H1 (cell line): Measurements from ENCODE around the gene YPEL2. TPM values are rescaled to one million over a fixed set of nuclear protein-coding genes. Genes with fewer than 3 reads are reported as not detected.

Source experiments
- CTCF ChIA-PET: fragments of 300-600 bp; sonication (Branson Sonifier 250); formaldehyde crosslinking; loops from one replicate; lab custom pipeline; 2021; ENCODE audit not compliant: partially characterized antibody; lab: Charles Lee
- POLR2A ChIA-PET: fragments of 300-600 bp; sonication (Branson Sonifier 250); formaldehyde crosslinking; loops from one replicate; lab custom pipeline; 2021; ENCODE audit warnings: inconsistent platforms; ENCODE audit not compliant: partially characterized antibody; lab: Charles Lee
- DNase-seq, 2 experiments: peaks; one replicate each; pipeline versions ENCODE4 v3.0.0 to v3.0.0-alpha.2; 2010 to 2022; ENCODE audit warnings: low spot score in 2 of 2, low read depth in 1 of 2, mixed read lengths in 1 of 2
- FAIRE-seq: peaks from 2 replicates; lab custom pipeline; 2011; peaks lifted over from hg19 to GRCh38; lab: Jason Lieb, UNC
- H2AFZ ChIP-seq: 2 replicates; pipeline ENCODE4 v1.8.1; 2012; ENCODE audit warnings: low read length, inconsistent platforms
- H2AK5ac ChIP-seq: 2 replicates; pipeline ENCODE4 v1.6.1; 2013; ENCODE audit warnings: low read depth, low read length
- H2BK120ac ChIP-seq: replicated peaks from 2 replicates; pipeline ENCODE3; 2013; ENCODE audit warnings: low read depth, low read length, inconsistent platforms
- H2BK12ac ChIP-seq: 2 replicates; pipeline ENCODE4 v1.6.1; 2013; ENCODE audit warnings: low read depth, low read length
- H2BK15ac ChIP-seq: 2 replicates; pipeline ENCODE4 v1.6.1; 2013; ENCODE audit warnings: low read length
- H2BK20ac ChIP-seq: 2 replicates; pipeline ENCODE4 v1.6.1; 2013; ENCODE audit warnings: low read length
- H2BK5ac ChIP-seq: 2 replicates; pipeline ENCODE4 v1.6.1; 2013; ENCODE audit warnings: low read depth, low read length
- H3K14ac ChIP-seq: 2 replicates; pipeline ENCODE4 v1.6.1; 2013; ENCODE audit warnings: inconsistent platforms; ENCODE audit not compliant: insufficient read length
- H3K18ac ChIP-seq: 2 replicates; pipeline ENCODE4 v1.6.1; 2013; ENCODE audit warnings: low read length; ENCODE audit errors: extremely low read depth
- H3K23ac ChIP-seq: 2 replicates; pipeline ENCODE4 v1.6.1; 2013; ENCODE audit warnings: inconsistent platforms; ENCODE audit not compliant: insufficient read length
- H3K23me2 ChIP-seq: 2 replicates; pipeline ENCODE4 v1.6.1; 2013; ENCODE audit warnings: low read depth, low read length
- H3K27ac ChIP-seq: 2 replicates; pipeline ENCODE4 v1.6.1; 2011; ENCODE audit warnings: low read depth, low read length, inconsistent platforms
- H3K27me3 ChIP-seq, 4 experiments: replicated peaks in 1 of 4; 1 replicate in 1 of 4; 2 replicates in 3 of 4; pipeline versions ENCODE4 v1.6.1 to v1.8.1; 2011 to 2013; ENCODE audit warnings: low read length in 3 of 4, mild to moderate bottlenecking in 3 of 4, inconsistent platforms in 2 of 4, mixed read lengths in 2 of 4, moderate library complexity in 1 of 4; ENCODE audit not compliant: control insufficient read depth in 3 of 4, insufficient read depth in 3 of 4; ENCODE audit errors: extremely low read depth in 1 of 4
- H3K36me3 ChIP-seq, 4 experiments: 2 replicates each; pipeline versions ENCODE4 v1.6.1 to v1.8.1; 2011 to 2013; ENCODE audit warnings: mild to moderate bottlenecking in 4 of 4, low read length in 3 of 4, moderate library complexity in 2 of 4, control low read depth in 1 of 4, inconsistent platforms in 1 of 4; ENCODE audit not compliant: insufficient read depth in 4 of 4, control insufficient read depth in 2 of 4
- H3K4ac ChIP-seq: replicated peaks from 2 replicates; pipeline ENCODE3; 2013; ENCODE audit warnings: low read length, low read depth, mixed read lengths, inconsistent platforms; ENCODE audit not compliant: insufficient read length
- H3K4me1 ChIP-seq, 4 experiments: replicated peaks in 1 of 4; 1 replicate in 1 of 4; 2 replicates in 3 of 4; pipeline versions ENCODE4 v1.6.1 to v1.8.1; 2011 to 2013; ENCODE audit warnings: low read length in 3 of 4, inconsistent platforms in 2 of 4, mixed read lengths in 1 of 4; ENCODE audit not compliant: insufficient read depth in 4 of 4, control insufficient read depth in 3 of 4
- H3K4me2 ChIP-seq, 2 experiments: 2 replicates each; pipeline versions ENCODE4 v1.6.1 to v1.8.1; 2011 to 2013; ENCODE audit warnings: low read depth in 2 of 2, low read length in 2 of 2, control low read depth in 1 of 2, inconsistent platforms in 1 of 2, mild to moderate bottlenecking in 1 of 2; ENCODE audit not compliant: insufficient read depth in 1 of 2
- H3K4me3 ChIP-seq, 4 experiments: fragments of 200-600, 300-600 bp in 1 of 4; sonication (generic), shearing (Covaris generic), sonication (Bioruptor Twin) in 1 of 4; 2 replicates each; pipeline versions ENCODE4 v1.5.1 to v1.8.1; 2011 to 2016; ENCODE audit warnings: low read length in 4 of 4, low read depth in 3 of 4, control low read depth in 2 of 4, inconsistent platforms in 2 of 4, mild to moderate bottlenecking in 2 of 4, mixed read lengths in 1 of 4, moderate library complexity in 1 of 4; ENCODE audit not compliant: insufficient read depth in 2 of 4; ENCODE audit errors: extremely low read depth in 1 of 4
- H3K56ac ChIP-seq: replicated peaks from 2 replicates; pipeline ENCODE3; 2013; ENCODE audit warnings: low read depth, mild to moderate bottlenecking, mixed read lengths, low read length, inconsistent platforms; ENCODE audit not compliant: insufficient read length
- H3K79me1 ChIP-seq: 2 replicates; pipeline ENCODE4 v1.6.1; 2013; ENCODE audit warnings: low read depth, low read length, control low read depth
- H3K79me2 ChIP-seq, 2 experiments: 2 replicates each; pipeline versions ENCODE4 v1.6.1 to v1.8.1; 2012 to 2013; ENCODE audit warnings: low read length in 2 of 2, mild to moderate bottlenecking in 2 of 2, inconsistent platforms in 1 of 2; ENCODE audit not compliant: insufficient read depth in 2 of 2, control insufficient read depth in 1 of 2
- H3K9ac ChIP-seq, 4 experiments: replicated peaks in 1 of 4; 1 replicate in 1 of 4; 2 replicates in 3 of 4; pipeline versions ENCODE4 v1.6.1 to v1.8.1; 2011 to 2013; ENCODE audit warnings: low read depth in 3 of 4, low read length in 3 of 4, control low read depth in 2 of 4, mild to moderate bottlenecking in 2 of 4, moderate library complexity in 2 of 4, inconsistent platforms in 1 of 4; ENCODE audit errors: extremely low read depth in 1 of 4
- H3K9me3 ChIP-seq, 2 experiments: 2 replicates each; pipeline versions ENCODE4 v1.6.1 to v1.8.1; 2012 to 2013; ENCODE audit warnings: mild to moderate bottlenecking in 2 of 2, moderate library complexity in 2 of 2, control low read depth in 1 of 2, inconsistent platforms in 1 of 2, low read depth in 1 of 2, low read length in 1 of 2, mixed read lengths in 1 of 2; ENCODE audit not compliant: insufficient read depth in 2 of 2
- H4K20me1 ChIP-seq, 2 experiments: replicated peaks in 1 of 2; 2 replicates each; pipeline versions ENCODE3 to v1.8.1; 2011 to 2013; ENCODE audit warnings: inconsistent platforms in 2 of 2, low read length in 2 of 2, mild to moderate bottlenecking in 1 of 2; ENCODE audit not compliant: insufficient read depth in 2 of 2, control insufficient read depth in 1 of 2
- H4K5ac ChIP-seq: 2 replicates; pipeline ENCODE4 v1.6.1; 2013; ENCODE audit warnings: low read length, low read depth, mixed read lengths, inconsistent platforms; ENCODE audit not compliant: insufficient read length
- H4K8ac ChIP-seq: 2 replicates; pipeline ENCODE4 v1.8.0; 2013; ENCODE audit warnings: mild to moderate bottlenecking, moderate library complexity, low read length, inconsistent platforms; ENCODE audit not compliant: insufficient read depth; ENCODE audit errors: extremely low read depth
- H4K91ac ChIP-seq: replicated peaks from 2 replicates; pipeline ENCODE3; 2013; ENCODE audit warnings: low read length, mixed read lengths, inconsistent platforms; ENCODE audit not compliant: insufficient read length
- ASH2L ChIP-seq: fragments of 200-600, 300-600 bp; sonication (generic); IDR thresholded peaks from one replicate; pipeline ENCODE4 v1.7.1; 2017; ENCODE audit warnings: low read length
- BCL11A ChIP-seq, 2 experiments: IDR thresholded peaks; one replicate each; pipeline ENCODE4 v1.6.1; 2011; ENCODE audit warnings: low read depth in 2 of 2, low read length in 2 of 2, mild to moderate bottlenecking in 2 of 2
- FOSL1 ChIP-seq: IDR thresholded peaks from 2 replicates; pipeline ENCODE4 v1.6.1; 2011; ENCODE audit warnings: mild to moderate bottlenecking, low read depth, low read length, moderate library complexity; ENCODE audit not compliant: insufficient read depth
- GABPA ChIP-seq: IDR thresholded peaks from 2 replicates; pipeline ENCODE4 v1.6.1; 2011; ENCODE audit warnings: mild to moderate bottlenecking, low read length, moderate library complexity, borderline replicate concordance; ENCODE audit not compliant: insufficient read depth
- HDAC2 ChIP-seq, 2 experiments: fragments of 300-600 bp in 1 of 2; sonication (generic) in 1 of 2; IDR thresholded peaks; 2 replicates each; pipeline ENCODE4 v1.6.1; 2011 to 2012; ENCODE audit warnings: low read depth in 2 of 2, low read length in 2 of 2, mild to moderate bottlenecking in 2 of 2, moderate library complexity in 2 of 2, borderline replicate concordance in 1 of 2, inconsistent platforms in 1 of 2
- NANOG ChIP-seq: IDR thresholded peaks from 2 replicates; pipeline ENCODE4 v1.6.1; 2011; ENCODE audit warnings: low read length, low read depth, mild to moderate bottlenecking, inconsistent platforms; ENCODE audit not compliant: insufficient read depth, poor library complexity, severe bottlenecking
- RNF2 ChIP-seq: fragments of 200-900, 300-1000 bp; sonication (generic); IDR thresholded peaks from 2 replicates; pipeline ENCODE4 v1.7.1; 2016; ENCODE audit warnings: borderline replicate concordance, low read depth, mild to moderate bottlenecking, antibody characterized with exemption, low read length; ENCODE audit not compliant: poor library complexity, severe bottlenecking; ENCODE audit errors: missing control alignments
- SIRT6 ChIP-seq: IDR thresholded peaks from one replicate; pipeline ENCODE4 v1.7.1; 2012; ENCODE audit warnings: low read length, inconsistent platforms
- SUZ12 ChIP-seq: fragments of 200-600 bp; sonication (generic); IDR thresholded peaks from 2 replicates; pipeline ENCODE4 v1.6.1; 2012; ENCODE audit warnings: mild to moderate bottlenecking, inconsistent platforms, low read length, moderate library complexity, mixed read lengths
- YY1 ChIP-seq: IDR thresholded peaks from 2 replicates; pipeline ENCODE4 v1.6.1; 2011; ENCODE audit warnings: low read depth, mild to moderate bottlenecking, low read length
- WGBS, 2 experiments: shearing (Covaris generic) in 1 of 2; methylation state at CpG; one replicate each; pipeline versions ENCODE4 v1.1.6 to v1.1.7; 2013 to 2015; ENCODE audit warnings: low lambda C conversion rate in 2 of 2, mixed read lengths in 2 of 2, inconsistent platforms in 1 of 2, low coverage in 1 of 2, missing lambda C conversion rate in 1 of 2; ENCODE audit not compliant: insufficient replicate concordance in 2 of 2, insufficient coverage in 1 of 2, insufficient read length in 1 of 2; ENCODE audit errors: extremely low coverage in 1 of 2, missing lambda C conversion rate in 1 of 2; 5-methylcytosine and 5-hydroxymethylcytosine counted together
- polyA plus RNA-seq, 7 experiments: library from polyadenylated mRNA; depleted of rRNA in 3 of 7; stranded (reverse) in 5 of 7; unstranded in 2 of 7; fragments of >200 nt in 5 of 7; fragments of 200-250 nt in 2 of 7; gene quantifications; 1 replicate in 5 of 7; 2 replicates in 1 of 7; 4 replicates in 1 of 7; pipeline versions ENCODE4 v1.2.1 to v1.2.3, GENCODE V29; 2011 to 2013; ENCODE audit warnings: missing spikeins in 2 of 7, mixed read lengths in 2 of 7
- total RNA-seq: library from RNA; stranded (reverse); fragmentation: NEBNext Ultra II Directional; extraction: Animal tissue kit (Norgen Biotek cat#: 25700); gene quantifications from 2 replicates; pipeline ENCODE4 v1.2.1, GENCODE V29; 2021
- TF ChIP-seq, protein P1 (sequence below), 3 experiments: IDR thresholded peaks; 1 replicate in 2 of 3; 2 replicates in 1 of 3; pipeline versions ENCODE4 v1.5.1 to v1.6.1; 2011; ENCODE audit warnings: low read length in 3 of 3, mild to moderate bottlenecking in 3 of 3, inconsistent platforms in 2 of 3, low read depth in 1 of 3, moderate library complexity in 1 of 3; ENCODE audit not compliant: insufficient read depth in 1 of 3; ENCODE audit errors: control extremely low read depth in 1 of 3

Gene YPEL2
- total and polyA plus RNA-seq, 2 of the 8 experiments (the other 6 are each of a cell fraction or from before 2014, with no cell fraction given), result 1.6 to 3.5 TPM

- Histone ChIP-seq H2AFZ (no peak overlapping the region), H4K91ac (no peak overlapping the region), H3K4me2 (no peak overlapping the region), H4K20me1 (no peaks in the 10 kb centered on the region), H3K56ac (no peak overlapping the region), H3K9me3 (no peaks in the 10 kb centered on the region), H3K4me3 (no peak overlapping the region), H3K14ac (no peak overlapping the region), H3K23ac (no peak overlapping the region), H4K8ac (no peak overlapping the region), H3K9ac (no peak overlapping the region), H3K18ac (no peak overlapping the region), H2BK5ac (no peak overlapping the region), H2BK15ac (no peak overlapping the region), H3K27ac (no peak overlapping the region), H2BK120ac (no peak overlapping the region), H2BK20ac (no peak overlapping the region), H3K4ac (no peak overlapping the region), H3K4me1 (peaks cover 0 to 1% (median 0%) of the 10 kb centered on the region in 4 experiments; a peak in 1 of 7 replicates), H3K79me2 (no peaks in the 10 kb centered on the region), H3K27me3 (no peaks in the 10 kb centered on the region), H3K23me2 (no peaks in the 10 kb centered on the region), H4K5ac (no peak overlapping the region), H3K79me1 (no peaks in the 10 kb centered on the region), H3K36me3 (no peaks in the 10 kb centered on the region), H2BK12ac (no peak overlapping the region), H2AK5ac (no peak overlapping the region)
- ChIA-PET CTCF (interaction anchor here (1.0 to 2.0 kb wide), 2 partner anchors 33 to 49 kb away, joined by 3 to 4 read pairs; no protein-coding TSS in a partner anchor), POLR2A (no interaction called here)
- FAIRE-seq, result no peak
- no peak for DNase-seq
- WGBS, 2 experiments, result 87% methylated on average over 4 of the region's 4 CpGs; no CpG with 5 or more reads in 1 of the 2 experiments
- TF ChIP-seq GABPA (no peak), RNF2 (no peak), FOSL1 (no peak), SUZ12 (no peak), YY1 (no peak), NANOG (no peak), BCL11A (IDR thresholded peaks at IDR 0.05; ENCODE audit: low read depth in 2 of 2, low read length in 2 of 2) (no peak), SIRT6 (no peak), HDAC2 (IDR thresholded peaks at IDR 0.05; ENCODE audit: borderline replicate concordance in 1 of 2, low read depth in 2 of 2, low read length in 2 of 2) (no peak), ASH2L (no peak)
- TF ChIP-seq, protein P1, sequence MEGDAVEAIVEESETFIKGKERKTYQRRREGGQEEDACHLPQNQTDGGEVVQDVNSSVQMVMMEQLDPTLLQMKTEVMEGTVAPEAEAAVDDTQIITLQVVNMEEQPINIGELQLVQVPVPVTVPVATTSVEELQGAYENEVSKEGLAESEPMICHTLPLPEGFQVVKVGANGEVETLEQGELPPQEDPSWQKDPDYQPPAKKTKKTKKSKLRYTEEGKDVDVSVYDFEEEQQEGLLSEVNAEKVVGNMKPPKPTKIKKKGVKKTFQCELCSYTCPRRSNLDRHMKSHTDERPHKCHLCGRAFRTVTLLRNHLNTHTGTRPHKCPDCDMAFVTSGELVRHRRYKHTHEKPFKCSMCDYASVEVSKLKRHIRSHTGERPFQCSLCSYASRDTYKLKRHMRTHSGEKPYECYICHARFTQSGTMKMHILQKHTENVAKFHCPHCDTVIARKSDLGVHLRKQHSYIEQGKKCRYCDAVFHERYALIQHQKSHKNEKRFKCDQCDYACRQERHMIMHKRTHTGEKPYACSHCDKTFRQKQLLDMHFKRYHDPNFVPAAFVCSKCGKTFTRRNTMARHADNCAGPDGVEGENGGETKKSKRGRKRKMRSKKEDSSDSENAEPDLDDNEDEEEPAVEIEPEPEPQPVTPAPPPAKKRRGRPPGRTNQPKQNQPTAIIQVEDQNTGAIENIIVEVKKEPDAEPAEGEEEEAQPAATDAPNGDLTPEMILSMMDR (IDR thresholded peaks at IDR 0.05; ENCODE audit: control extremely low read depth in 1 of 3, insufficient read depth in 1 of 3, low read depth in 1 of 3, low read length in 3 of 3), result no peak
Observed at GRCh38 chr17:59378675-59379074, 47.2 kb downstream of the YPEL2 start.
